ENCODE results near the gene OR2AE1.
"Not testable (repeated sequence)": the region's sequence is repeated elsewhere in the genome, so short reads cannot be mapped to it uniquely, and the experiment has no call there.

OR2AE1 gene, protein sequence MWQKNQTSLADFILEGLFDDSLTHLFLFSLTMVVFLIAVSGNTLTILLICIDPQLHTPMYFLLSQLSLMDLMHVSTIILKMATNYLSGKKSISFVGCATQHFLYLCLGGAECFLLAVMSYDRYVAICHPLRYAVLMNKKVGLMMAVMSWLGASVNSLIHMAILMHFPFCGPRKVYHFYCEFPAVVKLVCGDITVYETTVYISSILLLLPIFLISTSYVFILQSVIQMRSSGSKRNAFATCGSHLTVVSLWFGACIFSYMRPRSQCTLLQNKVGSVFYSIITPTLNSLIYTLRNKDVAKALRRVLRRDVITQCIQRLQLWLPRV

DNA sequence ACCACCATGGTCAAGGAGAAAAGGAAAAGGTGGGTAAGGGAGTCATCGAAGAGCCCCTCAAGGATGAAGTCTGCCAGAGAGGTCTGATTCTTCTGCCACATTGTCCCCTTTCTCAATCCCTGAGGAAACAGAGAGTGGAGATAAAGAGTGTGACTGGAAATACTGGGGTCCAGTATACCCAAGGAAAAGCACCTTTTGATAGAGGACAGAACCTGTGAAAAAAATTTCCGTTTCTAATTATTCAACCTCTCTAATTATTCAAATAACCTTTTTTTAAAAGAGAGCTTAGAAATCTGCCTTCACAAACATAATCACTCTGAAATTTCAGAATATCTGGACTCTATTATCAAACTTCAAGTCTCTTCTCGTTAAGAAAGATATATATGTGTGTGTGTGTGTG, at the start of gene OR2AE1:
Gene OR2AE1 (minus strand): TSS at position 101 of the 400 bp plus-strand sequence. CDS start 0 bp downstream, at position 101.
- DNase-seq (ENCODE audit: low spot score) = no peak

DNA sequence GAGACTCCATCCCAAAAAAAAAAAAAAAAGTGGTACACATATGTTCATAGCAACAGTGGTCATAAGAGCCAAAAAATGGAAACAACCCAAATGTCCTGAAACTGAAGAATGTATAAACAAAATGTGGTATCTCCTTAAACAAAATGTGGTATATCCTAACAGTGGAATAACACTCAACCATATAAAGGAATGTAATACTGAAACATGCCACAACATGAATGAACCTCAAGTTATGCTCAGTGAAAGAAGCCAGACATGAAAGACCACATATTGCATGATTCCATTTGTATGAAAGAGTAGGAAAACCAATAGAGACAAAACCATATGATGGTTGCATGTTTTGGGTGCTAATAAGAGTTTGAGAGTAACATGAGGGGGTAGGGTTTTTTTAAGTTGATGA, 49.5 kb upstream of the OR2AE1 start:
- DNase-seq (ENCODE audit: low spot score) = no peak

DNA sequence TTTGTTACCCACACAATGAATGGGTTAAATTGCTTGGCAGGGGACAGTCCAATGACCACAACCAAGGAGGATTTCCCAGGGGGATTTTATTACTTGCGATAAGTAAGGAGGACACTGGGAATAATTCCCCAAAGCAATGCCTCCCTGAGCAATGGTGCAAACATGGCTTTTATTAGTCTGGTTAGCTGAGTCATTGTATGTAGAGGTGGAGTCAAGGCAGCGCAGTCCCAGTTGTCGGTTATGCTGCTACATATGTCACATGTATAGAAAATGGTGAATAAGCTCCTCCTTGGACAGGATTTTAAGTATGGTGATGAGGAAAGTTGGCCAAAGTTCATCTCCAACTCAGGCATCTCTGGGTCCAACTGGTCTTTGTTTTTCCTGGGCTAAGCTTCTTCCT, 46.4 kb upstream of the OR2AE1 start:
- DNase-seq (ENCODE audit: low spot score) = no peak

DNA sequence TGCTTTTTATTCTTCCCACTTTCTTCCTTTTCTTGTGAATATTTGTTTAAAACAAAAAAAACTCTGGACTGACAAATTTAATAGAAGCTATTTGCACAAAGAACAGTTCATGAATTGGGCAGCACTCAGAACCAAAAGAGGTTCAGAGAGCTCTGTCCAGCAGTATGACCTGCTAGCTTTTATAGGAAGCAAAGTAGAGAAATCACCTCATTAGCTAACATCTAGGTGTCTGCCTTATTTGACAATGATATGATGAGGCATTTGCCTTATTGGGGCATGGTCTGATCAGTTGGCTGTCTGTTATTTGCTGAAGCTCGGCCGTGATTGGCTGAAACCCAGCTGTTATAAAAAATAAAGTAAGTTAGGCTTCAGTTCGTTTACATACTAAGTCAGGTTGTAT, 43.3 kb upstream of the OR2AE1 start:
- no peak for DNase-seq (ENCODE audit: low spot score)

DNA sequence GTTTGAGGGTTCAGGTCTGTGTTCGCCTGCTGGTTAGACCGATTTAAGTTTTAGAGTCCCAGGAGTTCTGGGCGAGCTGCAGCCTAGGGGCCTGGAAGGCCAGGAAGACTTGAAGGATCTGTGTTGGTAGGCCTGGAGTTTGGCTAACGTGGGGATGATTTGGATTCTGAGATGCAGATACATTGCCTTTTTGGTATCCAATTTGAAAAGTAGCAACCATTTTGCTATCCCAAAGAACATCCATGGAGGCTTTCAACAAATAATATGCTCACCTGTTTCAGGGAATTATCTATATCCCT, 42.9 kb upstream of the OR2AE1 start:
- DNase-seq (ENCODE audit: low spot score) = no peak

DNA sequence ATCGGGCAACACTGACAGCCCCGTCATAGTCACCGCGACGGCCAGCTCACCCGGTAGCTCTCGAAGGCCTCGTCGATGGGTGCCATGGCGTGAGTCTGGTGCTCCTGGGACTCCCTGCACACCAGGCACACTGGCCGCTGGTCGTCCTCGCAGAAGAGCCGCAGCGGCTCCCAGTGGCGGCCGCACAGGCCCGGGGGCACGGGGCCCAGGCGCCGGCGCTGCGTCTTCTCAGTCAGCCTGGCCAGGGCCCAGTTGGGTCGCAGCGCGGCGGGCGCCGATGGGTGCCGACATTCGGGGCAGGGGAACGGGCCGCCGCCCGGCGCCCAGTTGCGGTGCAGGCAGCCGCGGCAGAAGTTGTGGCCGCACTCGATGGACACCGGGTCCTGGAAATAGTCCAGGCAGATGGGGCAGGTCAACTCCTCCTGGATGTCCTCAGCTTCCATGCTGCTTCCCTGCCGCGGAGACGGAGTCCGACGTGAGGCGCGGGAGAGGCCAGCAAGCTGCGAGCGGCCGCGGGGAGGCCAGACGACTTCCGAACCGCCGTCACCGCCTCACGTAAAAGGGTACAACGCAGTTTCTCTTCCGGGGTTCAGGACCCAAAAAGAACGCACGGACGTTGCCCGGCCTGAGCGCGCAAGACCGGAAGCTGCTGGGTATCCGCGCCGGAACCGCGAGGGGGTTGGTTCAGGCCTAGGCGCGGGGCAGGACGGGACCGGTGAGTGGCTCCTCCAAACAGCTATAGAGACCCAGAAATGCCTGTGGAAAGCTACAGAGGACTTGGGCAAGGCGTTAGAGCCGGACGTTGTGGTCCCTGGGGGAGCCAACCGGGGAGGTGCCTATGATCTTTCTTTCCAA, 42.4 kb upstream of the OR2AE1 start, which contains the start of gene TRIM4:
Gene TRIM4 (minus strand): TSS at position 572 of the 855 bp plus-strand sequence. CDS start 129 bp downstream, at position 443.
- peak; percentile 97 for DNase-seq (ENCODE audit: low spot score)

DNA sequence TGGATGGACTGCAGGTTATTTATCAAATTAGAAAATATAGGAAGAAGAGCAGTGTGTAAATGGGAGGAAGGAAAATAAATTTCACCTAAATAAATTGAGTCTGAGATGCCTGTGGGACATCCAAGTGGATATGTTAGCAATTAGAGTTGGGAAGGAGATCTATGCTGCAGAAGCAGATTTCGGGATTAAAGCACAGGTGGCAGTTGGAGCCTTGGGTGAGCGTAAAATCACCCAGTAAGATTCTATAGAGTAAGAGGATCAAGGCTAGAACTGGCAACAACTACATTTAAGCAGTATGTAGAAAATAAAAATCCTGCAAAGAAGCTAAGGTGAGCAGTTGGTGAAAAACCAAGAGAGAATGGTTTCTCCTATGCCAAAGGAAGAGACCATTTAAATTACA, 34.1 kb upstream of the OR2AE1 start:
- no peak for DNase-seq (ENCODE audit: low spot score)

DNA sequence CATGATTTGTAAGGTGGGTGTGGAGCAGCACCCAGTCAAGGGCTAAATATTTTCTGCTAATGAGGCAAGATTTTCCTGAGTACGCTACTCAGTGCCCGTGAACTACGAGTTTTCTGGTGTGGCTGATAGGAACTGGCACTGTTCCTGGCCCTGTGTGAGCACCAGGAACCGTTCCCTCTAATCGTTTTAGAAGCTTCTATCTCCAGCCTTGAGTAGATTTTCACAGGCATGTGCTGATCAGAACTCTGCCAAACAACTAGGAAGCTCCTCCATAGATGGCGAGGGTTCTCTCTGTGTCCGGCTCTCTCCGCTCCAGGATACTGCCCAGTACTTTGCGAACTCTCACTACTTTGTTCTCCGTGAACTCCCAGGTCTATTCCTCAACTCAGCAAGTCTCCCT, 24.7 kb upstream of the OR2AE1 start:
- no peak for DNase-seq (ENCODE audit: low spot score)

DNA sequence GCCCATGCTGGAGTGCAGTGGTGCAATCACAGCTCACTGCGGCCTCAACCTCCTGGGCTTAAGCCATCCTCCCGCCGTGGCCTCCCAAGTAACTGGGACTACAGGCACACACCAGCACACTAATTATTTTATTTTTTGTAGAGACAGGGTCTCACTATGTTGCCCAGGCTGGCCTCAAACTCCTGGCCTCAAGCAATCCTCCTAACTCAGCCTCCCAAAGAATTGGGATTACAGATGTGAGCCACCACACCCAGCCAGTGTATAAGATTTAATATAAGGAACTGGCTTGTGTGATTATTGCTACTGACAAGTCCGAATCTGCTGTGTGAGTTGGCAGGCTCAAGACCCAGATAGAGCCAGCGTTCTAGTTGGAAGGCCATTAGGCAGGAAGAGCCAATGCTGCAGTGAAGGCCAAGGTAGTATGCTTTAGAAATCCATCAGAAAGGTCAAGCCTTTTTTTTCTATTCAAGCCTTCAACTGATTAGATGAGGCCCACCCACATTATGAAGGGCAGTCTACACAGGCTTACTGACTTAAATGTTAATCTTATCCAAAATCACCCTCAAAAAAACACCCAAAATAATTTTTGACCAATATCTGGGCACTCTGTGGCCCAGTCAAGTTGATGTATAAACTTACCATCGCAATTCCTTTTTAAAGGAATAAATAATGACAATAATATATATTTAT, 23.1 kb upstream of the OR2AE1 start:
- no peak for DNase-seq (ENCODE audit: low spot score)

DNA sequence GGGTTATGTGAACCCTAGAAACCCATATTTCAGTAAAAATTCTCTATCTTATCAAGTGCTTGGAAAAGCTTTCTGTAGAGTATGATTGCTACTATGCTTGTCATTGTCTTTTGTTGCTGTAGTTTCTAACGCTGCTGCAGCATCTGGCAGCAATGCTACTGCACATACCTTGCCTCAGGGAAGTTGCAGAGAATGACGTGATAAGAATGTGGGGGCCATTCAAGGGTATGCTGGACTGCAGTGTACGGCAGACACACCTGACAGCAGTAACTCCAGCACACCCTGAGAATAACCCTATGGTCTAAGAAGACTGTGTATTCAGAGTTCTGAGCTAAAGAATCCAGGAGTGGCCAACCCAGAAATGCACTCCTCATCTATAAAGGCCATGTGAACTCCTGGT, 22.0 kb upstream of the OR2AE1 start:
- no peak for DNase-seq (ENCODE audit: low spot score)

DNA sequence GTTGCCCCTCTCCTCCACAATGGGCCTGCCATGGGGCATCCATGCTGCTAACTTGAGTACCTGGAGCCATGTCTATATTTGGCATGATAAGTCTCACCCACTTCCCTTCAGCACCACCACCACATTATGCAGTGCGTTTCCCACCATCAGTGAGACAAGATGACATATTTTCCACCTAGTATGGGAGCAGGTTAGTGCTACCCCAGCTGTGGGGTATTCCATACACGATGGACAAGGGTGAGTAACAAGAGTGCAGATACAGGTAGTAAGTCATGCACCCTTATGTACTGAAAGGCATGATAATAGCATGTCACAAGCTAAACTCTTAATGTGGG, 21.2 kb upstream of the OR2AE1 start:
- no peak for DNase-seq (ENCODE audit: low spot score)

DNA sequence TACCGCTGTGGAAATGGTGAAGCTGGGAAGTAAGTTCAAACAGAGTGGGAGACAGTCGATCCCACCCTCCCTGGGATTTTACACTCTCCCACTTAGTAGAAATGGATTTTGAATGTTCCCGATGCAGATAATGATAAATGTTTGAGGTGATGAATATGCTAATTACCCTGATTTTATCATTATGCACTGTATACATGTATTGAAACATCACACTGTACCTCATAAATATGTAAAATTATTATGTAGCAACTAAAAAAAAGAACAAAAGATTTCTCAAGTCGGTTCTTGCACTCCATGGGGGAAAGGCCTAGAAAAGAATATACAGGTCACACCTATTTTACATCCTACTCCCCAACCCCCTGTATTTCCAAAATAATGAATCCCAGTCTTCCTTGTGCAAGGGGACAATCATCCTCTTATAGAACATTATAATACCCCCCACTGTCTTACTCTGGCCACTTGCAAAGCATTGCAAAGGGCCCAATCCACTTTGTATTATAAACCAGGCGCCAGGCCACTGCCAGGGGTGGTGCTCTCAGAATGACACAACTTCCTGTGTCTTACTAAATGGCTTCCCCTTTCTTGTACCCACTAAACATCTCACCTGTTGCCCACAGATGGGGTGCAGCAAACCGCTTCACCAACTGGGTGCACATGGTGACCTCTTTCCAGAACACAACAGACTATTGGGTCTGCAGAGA, 20.6 kb upstream of the OR2AE1 start:
- DNase-seq (ENCODE audit: low spot score) = no peak

DNA sequence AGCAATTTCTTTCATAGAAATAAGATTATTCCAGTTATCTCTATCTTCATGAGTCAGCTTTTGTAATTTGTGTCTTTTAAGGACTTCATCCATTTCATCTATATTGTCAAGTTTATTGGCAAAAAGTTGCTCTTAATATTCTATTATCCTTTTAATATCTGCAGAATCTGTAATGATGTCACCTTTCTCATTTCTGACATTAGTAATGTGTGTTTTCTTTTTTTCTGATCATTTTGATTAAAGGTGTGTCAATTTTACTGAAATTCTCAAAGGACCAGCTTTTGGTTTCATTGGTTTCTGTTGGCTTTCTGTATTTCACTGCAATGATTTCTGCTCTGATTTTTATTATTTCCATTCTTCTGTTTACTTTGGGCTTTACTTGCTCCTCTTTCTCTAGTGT, 17.9 kb upstream of the OR2AE1 start:
- no peak for DNase-seq (ENCODE audit: low spot score)

DNA sequence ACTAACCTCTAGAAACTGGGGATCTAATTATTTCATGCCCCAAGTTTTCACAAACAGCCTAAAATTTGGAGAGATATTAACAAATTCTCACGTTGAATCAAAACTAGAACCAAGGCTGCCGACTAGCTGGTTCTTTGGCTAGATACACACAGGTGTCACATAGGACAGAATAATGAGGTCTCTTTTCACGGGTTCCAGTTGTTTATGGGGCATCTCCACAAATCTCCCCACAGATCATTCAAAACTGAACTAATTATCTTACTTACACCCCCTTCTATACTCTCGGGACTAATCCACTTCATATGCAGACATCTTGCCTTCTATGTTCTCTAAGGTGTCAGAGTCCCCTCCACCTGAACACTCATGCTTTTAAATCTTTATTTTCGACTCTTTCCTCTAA, 16.4 kb upstream of the OR2AE1 start:
- DNase-seq (ENCODE audit: low spot score) = no peak

DNA sequence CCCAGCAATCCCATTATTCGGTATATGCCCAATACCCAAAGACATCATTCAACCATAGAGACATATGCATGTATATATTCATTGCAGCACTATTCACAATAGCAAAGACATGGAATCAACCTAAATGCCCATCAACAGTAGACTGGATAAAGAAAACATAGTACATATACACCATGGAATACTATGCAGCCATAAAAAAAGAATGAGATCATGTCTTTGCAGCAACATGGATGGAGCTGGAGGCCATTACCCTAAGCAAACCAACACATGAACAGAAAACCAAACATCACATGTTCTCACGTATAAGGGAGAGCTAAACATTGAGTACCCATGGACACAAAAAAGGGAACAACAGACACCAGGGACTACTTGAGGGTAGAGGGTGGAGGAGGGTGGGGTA, 13.5 kb upstream of the OR2AE1 start:
- not testable (repeated sequence) for DNase-seq (ENCODE audit: low spot score)

DNA sequence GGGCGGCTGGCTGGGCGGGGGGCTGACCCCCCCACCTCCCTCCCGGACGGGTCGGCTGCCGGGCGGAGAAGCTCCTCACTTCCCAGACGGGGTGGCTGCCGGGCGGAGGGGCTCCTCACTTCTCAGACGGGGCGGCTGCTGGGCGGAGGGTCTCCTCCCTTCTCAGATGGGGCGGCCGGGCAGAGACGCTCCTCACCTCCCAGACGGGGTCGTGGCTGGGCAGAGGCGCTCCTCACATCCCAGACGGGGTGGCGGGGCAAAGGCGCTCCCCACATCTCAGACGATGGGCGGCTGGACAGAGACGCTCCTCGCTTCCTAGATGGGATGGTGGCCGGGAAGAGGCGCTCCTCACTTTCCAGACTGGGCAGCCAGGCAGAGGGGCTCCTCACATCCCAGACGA, 11.5 kb upstream of the OR2AE1 start:
- DNase-seq (ENCODE audit: low spot score) = not testable (repeated sequence)

DNA sequence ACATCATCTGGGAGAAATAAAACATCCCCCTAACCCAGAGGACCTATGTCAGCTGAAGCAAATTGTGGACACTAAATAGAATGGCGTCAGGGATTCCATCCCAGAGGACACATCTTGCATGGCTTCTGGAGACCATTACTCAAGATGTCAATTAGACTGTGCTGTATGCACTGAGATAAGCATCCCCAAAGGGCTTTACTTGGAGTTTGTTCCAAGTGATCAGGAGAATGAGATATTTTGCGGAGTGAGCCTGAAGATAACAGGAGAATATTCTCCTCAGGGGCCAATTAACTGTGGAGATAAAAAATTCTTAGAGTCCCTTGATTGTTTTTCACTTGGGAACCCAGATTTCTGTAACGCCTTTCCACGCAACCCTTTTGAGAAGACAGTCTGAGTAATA, 4.5 kb upstream of the OR2AE1 start:
- DNase-seq (ENCODE audit: low spot score) = no peak

DNA sequence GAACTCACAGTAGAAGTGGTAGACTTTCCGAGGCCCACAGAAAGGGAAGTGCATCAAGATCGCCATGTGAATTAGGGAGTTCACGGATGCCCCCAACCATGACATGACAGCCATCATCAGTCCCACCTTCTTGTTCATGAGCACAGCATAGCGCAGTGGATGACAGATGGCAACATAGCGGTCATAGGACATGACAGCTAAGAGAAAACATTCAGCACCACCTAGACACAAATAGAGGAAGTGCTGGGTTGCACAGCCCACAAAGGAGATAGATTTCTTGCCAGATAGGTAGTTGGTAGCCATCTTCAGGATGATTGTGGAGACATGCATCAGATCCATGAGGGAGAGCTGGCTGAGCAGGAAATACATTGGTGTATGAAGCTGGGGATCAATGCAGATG, 342 bp downstream of the OR2AE1 start:
- DNase-seq (ENCODE audit: low spot score) = no peak

DNA sequence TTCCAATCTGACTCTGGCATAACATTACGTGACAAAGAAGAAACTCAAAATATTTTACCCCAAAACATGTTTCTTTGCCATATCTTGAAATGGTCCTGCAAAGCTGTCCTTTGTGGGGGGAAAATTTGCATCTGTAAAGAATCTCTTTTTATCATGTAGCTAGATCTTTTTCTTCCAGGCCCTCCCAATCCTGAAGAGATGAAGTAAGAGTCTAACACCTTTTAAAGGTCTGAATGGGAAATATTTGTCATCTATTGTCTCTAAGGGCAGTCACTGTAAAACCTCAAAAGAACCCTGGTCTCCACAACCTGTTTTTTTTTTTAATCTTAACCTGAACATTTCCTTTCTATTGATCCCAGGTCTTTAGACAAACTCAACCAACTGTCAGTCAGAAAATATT, 8.6 kb downstream of the OR2AE1 start:
- no peak for DNase-seq (ENCODE audit: low spot score)

DNA sequence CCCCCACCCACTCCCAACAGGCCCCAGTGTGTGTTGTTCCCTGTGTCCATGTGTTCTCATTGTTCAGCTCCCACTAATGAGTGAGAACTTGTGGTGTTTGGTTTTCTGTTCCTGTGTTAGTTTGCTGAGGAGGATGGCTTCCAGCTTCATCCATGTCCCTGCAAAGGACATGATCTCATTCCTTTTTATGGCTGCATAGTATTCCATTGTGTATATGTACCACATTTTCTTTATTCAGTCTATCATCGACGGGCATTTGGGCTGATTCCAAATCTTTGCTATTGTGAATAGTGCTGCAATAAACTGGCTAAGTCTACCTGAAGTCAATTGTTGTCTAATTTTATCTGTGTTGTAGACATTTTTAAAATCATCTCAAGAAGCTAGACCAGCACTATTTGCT, 9.4 kb downstream of the OR2AE1 start:
- DNase-seq (ENCODE audit: low spot score) = not testable (repeated sequence)

DNA sequence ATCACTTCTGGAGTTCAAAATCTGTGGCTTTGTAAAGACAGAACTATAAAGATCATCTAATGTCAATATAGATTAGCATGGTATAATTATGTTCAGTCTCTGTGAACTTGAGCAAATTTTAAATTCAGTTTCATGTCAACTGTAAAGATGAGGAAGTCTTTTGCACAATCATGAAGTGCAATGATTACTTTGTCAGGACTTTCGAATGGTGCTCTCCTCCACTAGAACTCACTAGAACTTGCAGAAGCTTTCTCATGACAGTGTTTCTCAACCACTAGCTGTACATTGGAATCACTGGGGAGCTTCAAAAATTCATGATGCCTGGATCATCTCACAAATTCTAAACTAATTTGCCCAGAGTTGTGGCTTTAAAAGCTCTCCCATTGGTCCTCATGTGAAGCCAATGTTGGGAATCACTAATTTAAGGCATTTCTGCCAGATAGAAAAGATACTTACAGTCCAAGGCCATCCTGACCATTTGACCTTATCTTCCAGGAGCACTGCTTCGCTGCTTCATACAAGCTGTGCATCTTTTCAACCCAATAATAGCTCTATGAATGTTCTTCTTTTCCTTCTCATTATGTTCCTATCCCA, 12.9 kb downstream of the OR2AE1 start:
- no peak for DNase-seq (ENCODE audit: low spot score)

Data from AG20443 (cell line).